Activated CD8-positive, alpha-beta memory T cell treated with anti-CD3 and anti-CD28 coated beads for 48 hours (primary cell): ENCODE data around the gene THSD1.

Experiments
- DNase-seq, 3 experiments: peaks; one replicate each; pipeline ENCODE4 v3.0.0-alpha.2; 2020; ENCODE audit warnings: low read depth in 2 of 3, low spot score in 2 of 3

THSD1 gene, protein sequence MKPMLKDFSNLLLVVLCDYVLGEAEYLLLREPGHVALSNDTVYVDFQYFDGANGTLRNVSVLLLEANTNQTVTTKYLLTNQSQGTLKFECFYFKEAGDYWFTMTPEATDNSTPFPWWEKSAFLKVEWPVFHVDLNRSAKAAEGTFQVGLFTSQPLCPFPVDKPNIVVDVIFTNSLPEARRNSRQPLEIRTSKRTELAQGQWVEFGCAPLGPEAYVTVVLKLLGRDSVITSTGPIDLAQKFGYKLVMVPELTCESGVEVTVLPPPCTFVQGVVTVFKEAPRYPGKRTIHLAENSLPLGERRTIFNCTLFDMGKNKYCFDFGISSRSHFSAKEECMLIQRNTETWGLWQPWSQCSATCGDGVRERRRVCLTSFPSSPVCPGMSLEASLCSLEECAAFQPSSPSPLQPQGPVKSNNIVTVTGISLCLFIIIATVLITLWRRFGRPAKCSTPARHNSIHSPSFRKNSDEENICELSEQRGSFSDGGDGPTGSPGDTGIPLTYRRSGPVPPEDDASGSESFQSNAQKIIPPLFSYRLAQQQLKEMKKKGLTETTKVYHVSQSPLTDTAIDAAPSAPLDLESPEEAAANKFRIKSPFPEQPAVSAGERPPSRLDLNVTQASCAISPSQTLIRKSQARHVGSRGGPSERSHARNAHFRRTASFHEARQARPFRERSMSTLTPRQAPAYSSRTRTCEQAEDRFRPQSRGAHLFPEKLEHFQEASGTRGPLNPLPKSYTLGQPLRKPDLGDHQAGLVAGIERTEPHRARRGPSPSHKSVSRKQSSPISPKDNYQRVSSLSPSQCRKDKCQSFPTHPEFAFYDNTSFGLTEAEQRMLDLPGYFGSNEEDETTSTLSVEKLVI

GRCh38 chr13:52405767-52406494, at the start of gene THSD1:
TSS of gene THSD1 (minus strand) at chr13:52406172. CDS start at chr13:52402600, 3,572 bp downstream.
- DNase-seq: peak in 1 of 3 experiments; percentile 1

DNA sequence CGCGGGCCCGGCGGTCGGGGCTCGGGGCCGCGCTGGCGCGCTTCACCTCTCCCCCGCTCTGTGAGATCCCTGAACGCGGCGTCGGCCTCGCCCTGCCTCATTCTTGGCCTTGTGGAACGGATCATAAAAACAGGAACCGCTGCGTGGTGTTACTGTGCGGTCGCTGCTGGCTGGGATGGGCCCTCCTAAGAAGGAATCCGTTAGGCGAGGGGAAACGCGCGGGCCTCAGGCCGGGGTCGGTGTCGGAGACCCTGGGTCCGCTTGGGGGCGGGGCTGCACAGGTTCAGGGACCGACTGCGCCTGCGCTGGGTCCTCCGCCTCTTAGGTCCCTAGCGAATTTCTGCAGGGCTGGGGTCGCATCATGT, 49.7 kb upstream of the THSD1 start:
- peak; percentile 47 to 59 (median 48) for DNase-seq

DNA sequence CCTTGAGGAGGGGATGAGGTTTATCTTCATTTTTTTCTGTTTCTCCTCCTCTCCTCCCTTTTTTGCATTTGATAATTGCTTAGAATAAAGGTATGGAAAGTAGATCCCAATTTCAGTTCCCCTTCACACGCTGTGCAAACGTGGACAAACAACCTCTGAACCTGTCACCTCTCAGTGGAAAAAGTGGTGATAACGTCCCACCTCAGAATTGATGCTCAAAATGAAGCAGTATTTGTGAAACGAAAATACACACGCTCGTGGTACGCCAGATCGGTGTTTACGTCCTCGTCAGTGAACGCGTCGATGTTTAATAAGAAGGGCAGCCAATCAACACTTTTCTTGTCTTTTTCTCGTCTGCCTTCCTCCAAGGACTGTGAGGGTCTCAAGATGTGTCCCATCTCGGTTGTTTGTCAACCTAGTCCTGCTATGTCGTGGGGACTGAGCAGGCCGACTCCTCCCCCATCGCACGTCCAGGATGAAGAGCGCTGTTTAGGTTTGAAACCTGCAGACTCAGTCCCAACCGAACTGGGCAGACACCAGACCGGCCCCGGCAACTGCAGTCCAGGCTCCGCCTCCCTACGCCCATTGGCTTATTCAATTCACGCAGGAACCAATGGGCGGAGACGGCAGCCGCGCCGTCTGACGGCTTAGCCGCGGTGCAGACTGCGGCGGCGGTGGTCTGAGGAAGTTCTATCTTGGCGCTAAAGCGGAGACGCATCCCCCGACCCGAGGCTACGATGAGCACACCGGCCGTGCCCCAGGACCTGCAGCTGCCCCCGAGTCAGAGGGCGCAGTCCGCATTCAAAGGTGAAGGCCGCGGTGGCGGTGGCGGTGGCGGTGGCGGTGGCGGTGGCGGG, 49.1 kb upstream of the THSD1 start, which contains the start of gene CKAP2:
TSS of gene CKAP2 (plus strand) at position 659 of the 857 bp plus-strand sequence. CDS start at position 738, 79 bp downstream.
- peak; percentile 71 to 84 (median 81) for DNase-seq

- no peak for DNase-seq
Measured at GRCh38 chr13:52454459-52454819, 48.5 kb upstream of the THSD1 start.

DNA sequence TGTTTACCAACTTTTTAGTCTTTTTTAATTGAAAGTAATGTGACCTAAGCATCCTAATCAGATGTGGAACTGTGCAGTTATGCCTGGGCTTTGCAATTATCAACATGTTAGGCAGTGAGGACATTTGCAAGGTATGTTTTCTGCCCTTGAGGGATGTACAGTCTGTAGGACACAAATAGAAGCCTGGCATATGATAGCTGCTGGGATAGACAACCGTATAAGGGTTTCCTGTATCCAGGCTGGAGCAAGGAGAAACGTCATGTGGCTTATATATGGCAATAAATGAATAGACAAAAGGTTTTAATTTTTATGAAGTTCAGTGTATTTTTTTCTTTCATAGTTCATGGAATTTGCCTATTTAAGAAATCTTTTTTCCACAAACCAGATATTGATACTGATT, 46.5 kb upstream of the THSD1 start:
- no peak for DNase-seq

DNA sequence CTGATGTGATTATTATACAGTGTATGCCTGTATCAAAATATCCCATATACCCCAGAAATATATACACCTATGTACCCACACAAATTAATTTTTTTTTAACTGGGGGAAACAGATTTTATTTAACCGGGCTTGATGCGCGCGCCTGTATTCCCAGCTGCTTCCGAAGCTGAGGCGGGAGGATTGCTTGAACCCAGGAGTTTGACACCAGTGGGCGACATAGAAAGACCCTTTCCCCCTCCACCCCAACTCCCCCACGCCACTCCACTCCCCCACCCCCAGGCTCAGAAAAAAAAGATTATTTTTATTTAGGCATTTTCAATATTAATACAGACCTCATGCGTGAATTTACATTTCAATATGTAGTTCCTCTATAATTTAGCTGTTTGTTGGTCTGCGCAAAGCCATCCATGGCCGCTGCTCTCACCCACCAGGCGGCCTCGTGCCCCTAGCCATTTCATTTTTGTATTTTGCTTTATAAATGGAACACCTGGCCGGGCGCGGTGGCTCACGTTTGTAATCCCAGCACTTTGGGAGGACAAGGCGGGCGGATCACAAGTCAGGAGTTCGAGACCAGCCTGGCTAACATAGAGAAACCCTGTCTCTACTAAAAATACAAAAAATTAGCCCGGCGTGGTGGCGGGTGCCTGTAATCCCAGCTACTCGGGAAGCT, 45.3 kb upstream of the THSD1 start:
- DNase-seq: no peak

GRCh38 chr13:52450793-52451116, 44.8 kb upstream of the THSD1 start:
- no peak for DNase-seq

DNA sequence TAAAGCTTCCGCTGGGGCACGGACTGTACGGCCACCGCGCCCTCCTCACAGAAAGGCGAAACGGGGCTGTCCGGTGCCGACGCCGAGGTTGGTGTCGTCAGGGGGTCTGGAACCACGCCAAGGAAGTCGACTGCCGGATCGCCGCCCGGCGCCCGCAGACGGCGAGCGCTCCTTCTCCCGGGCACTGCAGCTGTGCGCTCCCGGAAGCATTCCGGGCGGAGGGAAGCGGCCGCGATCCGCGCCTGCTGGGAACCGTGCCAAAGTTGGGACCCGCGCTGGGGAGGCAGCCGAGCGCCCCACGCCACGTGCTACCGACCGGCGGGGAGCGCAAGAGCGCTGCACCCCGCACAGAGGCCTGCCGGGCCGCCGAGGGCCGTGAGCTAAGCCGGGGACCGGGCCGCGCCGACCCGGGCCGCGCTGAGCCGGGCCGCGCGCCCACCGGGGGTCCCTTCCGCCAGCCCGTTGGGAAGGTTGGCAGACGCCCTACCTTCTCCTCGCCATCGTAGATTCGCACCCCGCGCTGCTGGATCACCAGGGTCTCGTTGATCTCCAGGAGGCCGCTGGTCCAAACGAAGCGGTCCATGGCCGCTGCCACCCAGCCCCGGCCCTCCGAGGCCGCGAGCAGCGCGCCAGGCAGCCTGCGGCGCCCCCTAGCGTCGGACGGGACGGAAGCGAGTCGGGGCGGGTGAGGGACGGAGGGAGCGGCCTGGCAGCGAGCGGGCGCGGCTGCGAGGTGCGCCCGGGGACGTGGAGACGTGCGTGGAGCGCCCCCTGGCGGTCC, 44.2 kb upstream of the THSD1 start, which contains the start of gene VPS36:
TSS of gene VPS36 (minus strand) at position 623 of the 781 bp plus-strand sequence. CDS start at position 583, 40 bp downstream.
- peak; percentile 93 to 95 (median 94) for DNase-seq

DNA sequence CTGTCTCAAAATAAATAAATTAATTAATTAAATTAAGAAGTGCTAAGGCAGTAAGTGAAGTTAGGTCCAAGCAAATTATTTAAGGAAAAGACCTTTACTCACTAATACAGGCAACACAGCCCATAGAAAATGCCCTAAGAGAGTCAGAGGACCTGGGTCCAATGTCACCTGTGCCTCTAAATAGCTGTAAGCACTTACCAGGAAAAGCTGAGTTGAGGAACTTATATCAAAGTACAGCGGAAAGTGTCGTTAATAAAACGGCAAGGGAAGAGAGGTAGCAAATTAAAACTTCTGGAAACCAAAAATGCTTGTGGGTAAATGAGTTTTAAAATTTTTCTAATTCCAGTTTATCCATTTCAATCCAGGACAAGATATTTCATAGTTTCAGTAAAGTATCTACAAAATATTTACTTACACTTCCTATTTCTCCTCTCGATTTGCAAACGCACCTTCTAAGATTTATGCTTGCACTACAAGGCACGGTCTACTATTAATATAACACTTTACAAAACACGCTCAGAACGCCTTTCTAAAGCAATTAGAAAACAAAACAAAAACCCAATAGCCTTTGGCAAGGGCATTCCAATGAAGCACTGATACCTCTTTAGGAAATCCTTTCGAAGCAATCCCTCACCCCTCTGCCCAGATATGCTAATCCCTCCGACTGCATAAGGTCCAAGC, 43.5 kb upstream of the THSD1 start:
- no peak for DNase-seq

GRCh38 chr13:52447815-52448552, 42.0 kb upstream of the THSD1 start:
- DNase-seq: no peak

DNA sequence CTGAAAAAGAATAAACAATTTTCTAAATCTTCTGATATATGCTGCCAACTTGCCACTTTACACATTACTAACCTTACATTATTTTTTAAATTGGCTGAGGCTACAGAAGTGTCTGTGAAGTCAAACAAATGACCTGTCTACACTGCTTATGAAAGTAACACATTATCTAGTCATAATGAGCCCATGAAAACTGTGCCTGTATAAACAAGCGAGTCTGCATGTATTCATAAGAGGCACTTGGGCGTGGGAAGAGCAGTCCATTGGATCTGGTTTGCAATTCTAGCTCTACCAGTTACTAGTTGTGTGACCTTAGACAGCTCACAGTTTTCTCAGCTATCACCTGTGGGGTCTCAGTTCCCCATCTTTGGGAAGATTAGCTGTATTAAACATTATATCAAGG, 41.4 kb upstream of the THSD1 start:
- DNase-seq: no peak

GRCh38 chr13:52446265-52446664, 40.3 kb upstream of the THSD1 start:
- no peak for DNase-seq

DNA sequence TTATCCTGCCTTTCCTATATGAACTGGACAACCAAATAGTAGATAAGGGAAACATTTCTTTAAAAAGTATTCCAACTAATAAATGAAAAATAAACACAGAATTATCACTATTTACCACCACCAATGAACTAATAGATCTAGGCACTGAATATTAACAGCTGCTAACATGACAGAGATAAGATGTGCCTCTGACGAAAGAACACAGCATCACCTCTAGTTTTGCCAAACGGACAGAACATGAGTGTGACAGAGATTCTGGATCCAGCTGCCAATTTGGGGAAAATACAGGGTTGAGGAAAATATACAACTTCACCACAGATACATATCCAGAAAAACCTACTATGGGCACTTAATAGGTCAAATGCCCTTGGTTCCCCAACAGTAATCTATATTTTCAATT, 26.5 kb upstream of the THSD1 start:
- DNase-seq: no peak

GRCh38 chr13:52428295-52428694, 22.3 kb upstream of the THSD1 start:
- no peak for DNase-seq

DNA sequence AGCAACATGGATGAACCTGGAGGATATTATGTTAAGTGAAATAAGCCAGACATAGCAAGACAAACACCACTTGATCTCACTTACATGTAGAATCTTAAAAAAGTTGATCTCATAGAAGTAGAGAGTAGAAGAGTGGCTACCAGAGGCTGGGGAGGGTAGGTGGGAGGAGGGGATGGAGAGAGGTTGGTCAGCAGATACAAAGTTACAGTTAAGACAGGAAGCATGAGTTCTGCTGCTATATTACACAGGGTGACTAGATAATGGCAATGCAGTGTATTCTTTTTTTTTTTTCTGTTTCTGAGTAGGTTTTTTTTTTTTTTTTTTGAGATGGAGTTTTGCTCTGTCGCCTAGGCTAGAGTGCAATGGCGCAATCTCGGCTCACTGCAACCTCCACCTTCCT, 15.2 kb upstream of the THSD1 start:
- no peak for DNase-seq

GRCh38 chr13:52419080-52419479, 13.1 kb upstream of the THSD1 start:
- DNase-seq: no peak

GRCh38 chr13:52414963-52415362, 9.0 kb upstream of the THSD1 start:
- no peak for DNase-seq

DNA sequence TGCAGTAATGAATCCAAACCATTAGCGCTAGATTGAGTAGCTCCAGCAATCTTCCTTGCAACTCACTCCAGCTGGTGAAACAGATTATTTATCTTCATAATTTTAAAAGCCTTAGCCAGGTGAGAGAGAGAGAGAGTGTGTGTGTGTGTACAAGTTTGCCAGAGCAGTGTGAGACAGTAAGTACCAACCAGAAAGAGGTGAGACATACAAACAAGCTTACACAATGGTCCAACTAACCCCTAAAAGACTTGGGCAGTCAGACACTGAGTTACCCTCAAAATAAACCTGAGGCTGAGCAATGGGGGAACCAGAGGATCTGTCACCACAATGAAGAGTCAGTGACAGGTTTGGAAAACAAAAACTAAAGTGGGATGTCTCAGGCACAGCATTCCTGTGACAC, 8.1 kb upstream of the THSD1 start:
- no peak for DNase-seq
